H1 (cell line): ENCODE results near the gene POU2F2. TPM values are rescaled to one million over a fixed set of nuclear protein-coding genes. Genes with fewer than 3 reads are reported as not detected.

Experiments
- CBX5 ChIP-seq: fragments of 300-800, 300-1000 bp; sonication (generic); IDR thresholded peaks from 2 replicates; pipeline ENCODE4 v1.7.1; 2016; ENCODE audit warnings: antibody characterized with exemption, low read length, low read depth
- CEBPB ChIP-seq: IDR thresholded peaks from 2 replicates; pipeline ENCODE4 v1.6.1; 2012; ENCODE audit warnings: low read depth, low read length
- JUN ChIP-seq: IDR thresholded peaks from 2 replicates; pipeline ENCODE4 v1.6.1; 2011; ENCODE audit warnings: low read depth, mild to moderate bottlenecking, improper control_type of control experiment, low read length
- KDM1A ChIP-seq: fragments of 200-600, 300-600 bp; sonication (generic); IDR thresholded peaks from 2 replicates; pipeline ENCODE4 v1.7.1; 2016; ENCODE audit warnings: mild to moderate bottlenecking, low read length, borderline replicate concordance
- PHF8 ChIP-seq: fragments of 200-600 bp; sonication (generic); conservative IDR thresholded peaks from 2 replicates; pipeline ENCODE4 v1.7.1; 2012; ENCODE audit warnings: low read depth, mild to moderate bottlenecking, inconsistent platforms, low read length, moderate library complexity
- RFX5 ChIP-seq: IDR thresholded peaks from 2 replicates; pipeline ENCODE4 v1.6.1; 2011; ENCODE audit warnings: low read depth, low read length, improper control_type of control experiment, borderline replicate concordance
- ZNF274 ChIP-seq: IDR thresholded peaks from 2 replicates; pipeline ENCODE4 v1.7.0; 2012; ENCODE audit warnings: low read length, borderline replicate concordance; ENCODE audit errors: extremely low read depth
- polyA plus RNA-seq, 7 experiments: library from polyadenylated mRNA; depleted of rRNA in 3 of 7; stranded (reverse) in 5 of 7; unstranded in 2 of 7; fragments of >200 nt in 5 of 7; fragments of 200-250 nt in 2 of 7; gene quantifications; 1 replicate in 5 of 7; 2 replicates in 1 of 7; 4 replicates in 1 of 7; pipeline versions ENCODE4 v1.2.1 to v1.2.3, GENCODE V29; 2011 to 2013; ENCODE audit warnings: missing spikeins in 2 of 7, mixed read lengths in 2 of 7
- total RNA-seq: library from RNA; stranded (reverse); fragmentation: NEBNext Ultra II Directional; extraction: Animal tissue kit (Norgen Biotek cat#: 25700); gene quantifications from 2 replicates; pipeline ENCODE4 v1.2.1, GENCODE V29; 2021

POU2F2 gene
- total and polyA plus RNA-seq, 2 of the 8 experiments (the other 6 are each of a cell fraction or from before 2014, with no cell fraction given): 5.0 to 6.1 TPM

GRCh38 chr19:42086188-42086736 is 46.0 kb downstream of the POU2F2 start (continued):
- TF ChIP-seq KDM1A (no peak), ZNF274 (no peak), PHF8 (no peak), CEBPB (no peak), RFX5 (no peak), JUN (no peak), CBX5 (no peak)
